ENCODE measurements around the gene TNNI3K. TPM values are rescaled to one million over a fixed set of nuclear protein-coding genes. Genes with fewer than 3 reads are reported as not detected.

TNNI3K gene
- total RNA-seq, 6 experiments from 2014 or later: 1.0 TPM; not detected in 5

DNA sequence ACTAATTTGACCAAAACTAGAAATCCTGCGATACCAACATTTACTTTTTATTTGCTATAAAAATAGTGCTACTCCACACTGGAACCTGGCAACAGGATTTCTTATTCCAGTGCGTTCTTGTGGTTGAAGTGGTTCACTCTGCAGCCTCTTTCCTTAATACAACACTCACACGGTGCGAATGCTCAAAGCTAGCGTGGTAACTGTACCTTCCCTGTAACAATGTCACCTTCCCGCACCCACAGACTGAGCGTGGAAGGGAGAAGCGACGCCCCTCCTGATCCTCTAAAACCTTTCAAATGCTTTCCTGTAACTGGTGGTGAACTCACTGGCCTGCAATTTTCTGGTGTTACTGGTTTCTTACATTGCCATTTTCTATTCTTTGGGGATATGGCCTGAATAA lies 145.1 kb downstream of the TNNI3K start:
- no peaks in the 10 kb centered on the region for H3K27me3 ChIP-seq
- 71% methylated on average over 9 of the region's 9 CpGs for WGBS (ENCODE audit: insufficient coverage, low coverage, low lambda C conversion rate, missing lambda C conversion rate)
- no peaks in the 10 kb centered on the region for H3K9me3 ChIP-seq
- no peak overlapping the region for H3K27ac ChIP-seq
- ATAC-seq (no peak), DNase-seq (no peak)
- H3K36me3 ChIP-seq: no peaks in the 10 kb centered on the region
- TF ChIP-seq POLR2A (IDR thresholded peaks at IDR 0.05): no peak
- TF ChIP-seq, protein P1, sequence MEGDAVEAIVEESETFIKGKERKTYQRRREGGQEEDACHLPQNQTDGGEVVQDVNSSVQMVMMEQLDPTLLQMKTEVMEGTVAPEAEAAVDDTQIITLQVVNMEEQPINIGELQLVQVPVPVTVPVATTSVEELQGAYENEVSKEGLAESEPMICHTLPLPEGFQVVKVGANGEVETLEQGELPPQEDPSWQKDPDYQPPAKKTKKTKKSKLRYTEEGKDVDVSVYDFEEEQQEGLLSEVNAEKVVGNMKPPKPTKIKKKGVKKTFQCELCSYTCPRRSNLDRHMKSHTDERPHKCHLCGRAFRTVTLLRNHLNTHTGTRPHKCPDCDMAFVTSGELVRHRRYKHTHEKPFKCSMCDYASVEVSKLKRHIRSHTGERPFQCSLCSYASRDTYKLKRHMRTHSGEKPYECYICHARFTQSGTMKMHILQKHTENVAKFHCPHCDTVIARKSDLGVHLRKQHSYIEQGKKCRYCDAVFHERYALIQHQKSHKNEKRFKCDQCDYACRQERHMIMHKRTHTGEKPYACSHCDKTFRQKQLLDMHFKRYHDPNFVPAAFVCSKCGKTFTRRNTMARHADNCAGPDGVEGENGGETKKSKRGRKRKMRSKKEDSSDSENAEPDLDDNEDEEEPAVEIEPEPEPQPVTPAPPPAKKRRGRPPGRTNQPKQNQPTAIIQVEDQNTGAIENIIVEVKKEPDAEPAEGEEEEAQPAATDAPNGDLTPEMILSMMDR (IDR thresholded peaks at IDR 0.05): no peak
- no peak overlapping the region for H3K4me3 ChIP-seq
- intact Hi-C loops (cut with DNase I): no loop called here
- no peaks in the 10 kb centered on the region for H3K4me1 ChIP-seq

DNA sequence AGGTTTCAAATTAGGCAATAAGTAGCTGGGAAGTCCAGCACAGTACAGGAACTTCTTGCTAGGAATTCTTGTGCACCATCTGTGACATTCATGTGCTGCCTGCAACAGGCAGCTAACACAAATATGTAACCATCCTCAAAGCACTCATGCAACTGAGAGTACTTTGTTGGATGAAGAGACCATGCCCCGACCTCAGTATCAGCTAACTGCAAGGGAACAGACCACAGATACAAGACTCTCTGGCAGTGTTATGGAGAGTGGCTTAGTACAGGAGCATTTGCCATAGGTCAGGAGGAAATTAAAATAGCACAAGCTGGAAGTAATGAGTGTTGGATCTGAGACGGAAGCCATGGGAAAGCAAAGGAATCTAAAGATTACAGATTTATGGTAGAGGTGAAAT lies 153.7 kb downstream of the TNNI3K start:
- WGBS (ENCODE audit: insufficient coverage, low coverage, low lambda C conversion rate, missing lambda C conversion rate): 77% methylated on average over 2 of the region's 2 CpGs
- Histone ChIP-seq H3K36me3 (no peaks in the 10 kb centered on the region), H3K9me3 (no peaks in the 10 kb centered on the region), H3K4me1 (no peaks in the 10 kb centered on the region), H3K27ac (no peak overlapping the region), H3K4me3 (no peak overlapping the region), H3K27me3 (no peaks in the 10 kb centered on the region)
- TF ChIP-seq, protein P1 (IDR thresholded peaks at IDR 0.05): no peak
- no peak for TF ChIP-seq POLR2A (IDR thresholded peaks at IDR 0.05)
- DNase-seq (no peak), ATAC-seq (no peak)
- intact Hi-C loops (cut with DNase I): no loop called here

DNA sequence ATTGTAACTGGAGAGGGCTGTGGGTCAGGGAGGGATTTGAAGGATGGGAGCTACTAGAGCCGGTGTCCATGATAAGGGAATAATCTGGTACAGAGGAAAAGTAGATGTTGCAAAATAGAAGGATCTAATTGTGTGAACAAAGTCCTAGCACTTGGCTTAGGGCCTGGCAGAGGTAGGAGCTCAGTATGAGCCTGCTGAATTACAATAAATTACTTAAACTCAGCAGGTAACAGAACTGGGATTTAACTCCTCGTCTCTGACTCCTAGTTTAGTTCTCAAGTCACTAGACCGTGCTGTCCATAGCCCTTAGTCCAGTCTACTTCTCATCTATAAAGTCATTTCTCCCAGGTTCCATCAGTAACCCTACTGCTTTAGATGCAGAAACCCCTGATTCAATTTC lies 157.0 kb downstream of the TNNI3K start:
- H3K36me3 ChIP-seq: no peaks in the 10 kb centered on the region
- 53% methylated on average over 3 of the region's 3 CpGs for WGBS (ENCODE audit: insufficient coverage, low coverage, low lambda C conversion rate, missing lambda C conversion rate)
- no peak overlapping the region for H3K27ac ChIP-seq
- no peaks in the 10 kb centered on the region for H3K9me3 ChIP-seq
- ATAC-seq: no peak
- no peak for TF ChIP-seq POLR2A (IDR thresholded peaks at IDR 0.05)
- TF ChIP-seq, protein P1 (IDR thresholded peaks at IDR 0.05): no peak
- H3K27me3 ChIP-seq: no peaks in the 10 kb centered on the region
- intact Hi-C loops (cut with DNase I): no loop called here
- H3K4me1 ChIP-seq: no peaks in the 10 kb centered on the region
- H3K4me3 ChIP-seq: no peak overlapping the region
- DNase-seq: no peak

DNA sequence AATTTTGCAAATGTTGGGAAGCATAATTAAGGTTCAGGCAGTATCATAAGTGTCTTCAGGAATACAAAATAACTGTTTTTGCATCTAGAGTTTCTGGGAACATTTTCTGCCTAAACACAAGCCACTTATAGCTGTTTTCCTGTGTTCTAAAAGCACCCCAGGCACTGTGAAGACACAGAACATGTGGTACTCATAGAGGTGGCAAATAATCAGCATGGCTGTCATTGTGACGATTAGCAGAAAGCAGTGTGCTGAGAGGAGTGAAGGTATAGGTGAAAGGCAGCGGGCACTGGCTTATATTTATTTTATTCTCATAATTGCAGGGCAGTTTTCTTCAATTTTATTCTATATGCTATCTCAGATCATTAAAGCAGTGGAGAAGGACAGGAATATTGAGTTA lies 157.7 kb downstream of the TNNI3K start:
- ATAC-seq: no peak
- no peak for DNase-seq
- Histone ChIP-seq H3K36me3 (no peaks in the 10 kb centered on the region), H3K27ac (no peak overlapping the region), H3K27me3 (no peaks in the 10 kb centered on the region), H3K4me3 (no peak overlapping the region), H3K9me3 (no peaks in the 10 kb centered on the region), H3K4me1 (no peaks in the 10 kb centered on the region)
- intact Hi-C loops (cut with DNase I): no loop called here
- TF ChIP-seq, protein P1 (IDR thresholded peaks at IDR 0.05): no peak
- TF ChIP-seq POLR2A (IDR thresholded peaks at IDR 0.05): no peak
- WGBS (ENCODE audit: insufficient coverage, low coverage, low lambda C conversion rate, missing lambda C conversion rate): 53% methylated on average over 2 of the region's 2 CpGs

DNA sequence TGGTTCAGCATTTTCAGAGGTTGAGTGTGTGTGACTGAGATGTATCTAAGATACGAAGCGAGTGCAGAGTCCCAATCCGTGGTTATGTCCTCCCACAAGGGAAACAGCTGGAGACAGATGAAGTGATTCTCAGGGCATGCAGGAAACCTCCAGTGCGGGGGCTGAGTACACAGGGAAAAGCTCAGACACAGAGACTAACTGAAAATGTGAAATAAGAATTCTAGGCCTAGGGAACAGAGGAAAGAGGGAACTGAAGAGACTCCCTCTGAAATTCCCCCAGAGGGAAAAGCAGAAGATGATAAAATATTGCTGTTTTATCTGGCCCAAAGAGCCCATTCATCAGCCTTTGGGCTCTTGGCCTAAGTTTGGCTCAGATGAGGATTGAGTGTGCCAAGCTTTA lies 160.4 kb downstream of the TNNI3K start:
- no peaks in the 10 kb centered on the region for H3K36me3 ChIP-seq
- TF ChIP-seq, protein P1 (IDR thresholded peaks at IDR 0.05): no peak
- TF ChIP-seq POLR2A (IDR thresholded peaks at IDR 0.05): no peak
- DNase-seq (no peak), ATAC-seq (no peak)
- H3K4me1 ChIP-seq: no peaks in the 10 kb centered on the region
- no peaks in the 10 kb centered on the region for H3K9me3 ChIP-seq
- 33% methylated on average over 4 of the region's 4 CpGs for WGBS (ENCODE audit: insufficient coverage, low coverage, low lambda C conversion rate, missing lambda C conversion rate)
- H3K27ac ChIP-seq: no peak overlapping the region
- intact Hi-C loops (cut with DNase I): no loop called here
- H3K27me3 ChIP-seq: no peaks in the 10 kb centered on the region
- no peak overlapping the region for H3K4me3 ChIP-seq

Data from right lobe of liver (tissue), 6 donors.